Loucy (cell line): ENCODE data around the gene FAM53B.

Experiments
- H2AFZ ChIP-seq: fragments of 200-600 bp; sonication (generic); 2 replicates; pipeline ENCODE4 v1.6.0; 2016; ENCODE audit warnings: antibody characterized with exemption, mild to moderate bottlenecking, low read length, moderate library complexity
- H3F3A ChIP-seq: fragments of 200-600 bp; 2 replicates; pipeline ENCODE4 v1.6.0; 2016; ENCODE audit warnings: antibody characterized with exemption, low read depth, mild to moderate bottlenecking
- H3K27me3 ChIP-seq: fragments of 200-600 bp; sonication (generic); 2 replicates; pipeline ENCODE4 v1.6.1; 2014; ENCODE audit warnings: low read length, mild to moderate bottlenecking; ENCODE audit not compliant: insufficient read depth, poor library complexity, severe bottlenecking
- H3K36me3 ChIP-seq: fragments of 200-600 bp; sonication (generic); 2 replicates; pipeline ENCODE4 v1.6.1; 2016; ENCODE audit warnings: low read length; ENCODE audit not compliant: insufficient read depth
- H3K4me1 ChIP-seq: fragments of 200-600 bp; sonication (generic); 2 replicates; pipeline ENCODE4 v1.5.1; 2014; ENCODE audit warnings: low read length, mild to moderate bottlenecking; ENCODE audit not compliant: insufficient read depth, poor library complexity, severe bottlenecking
- H3K4me2 ChIP-seq: fragments of 200-600 bp; sonication (generic); 2 replicates; pipeline ENCODE4 v1.6.0; 2014; ENCODE audit warnings: antibody characterized with exemption, low read length, low read depth, mild to moderate bottlenecking; ENCODE audit not compliant: poor library complexity, severe bottlenecking
- H3K4me3 ChIP-seq: fragments of 200-600 bp; sonication (generic); 2 replicates; pipeline ENCODE4 v1.5.1; 2014; ENCODE audit warnings: low read length, mild to moderate bottlenecking, mixed read lengths; ENCODE audit not compliant: poor library complexity, severe bottlenecking
- H3K79me2 ChIP-seq: fragments of 200-600 bp; sonication (generic); 2 replicates; pipeline ENCODE4 v1.6.1; 2014; ENCODE audit warnings: low read length; ENCODE audit not compliant: insufficient read depth
- H3K9ac ChIP-seq: fragments of 200-600 bp; sonication (generic); 2 replicates; pipeline ENCODE4 v1.6.0; 2014; ENCODE audit warnings: mild to moderate bottlenecking, low read depth, low read length, moderate library complexity; ENCODE audit not compliant: poor library complexity, severe bottlenecking
- H3K9me2 ChIP-seq: fragments of 200-600 bp; sonication (generic); replicated peaks from 2 replicates; pipeline ENCODE4 v1.6.1; 2016; ENCODE audit warnings: low read depth, low read length, mixed read lengths
- H3K9me3 ChIP-seq: fragments of 200-600 bp; sonication (generic); 2 replicates; pipeline ENCODE4 v1.6.1; 2014; ENCODE audit warnings: mild to moderate bottlenecking, antibody characterized with exemption, low read length, low read depth; ENCODE audit not compliant: insufficient read depth
- H4K20me1 ChIP-seq: fragments of 200-600 bp; sonication (generic); 2 replicates; pipeline ENCODE4 v1.6.0; 2014; ENCODE audit warnings: antibody characterized with exemption, low read length, mild to moderate bottlenecking; ENCODE audit not compliant: insufficient read depth, poor library complexity, severe bottlenecking
- EZH2phosphoT487 ChIP-seq: fragments of 200-600 bp; IDR thresholded peaks from 2 replicates; pipeline ENCODE4 v1.6.1; 2018; ENCODE audit warnings: antibody characterized with exemption, mild to moderate bottlenecking, moderate library complexity, borderline replicate concordance
- TF ChIP-seq, protein P1 (sequence below): fragments of 200-600 bp; sonication (generic); conservative IDR thresholded peaks from 2 replicates; pipeline ENCODE4 v1.5.1; 2014; ENCODE audit warnings: mild to moderate bottlenecking, antibody characterized with exemption, low read length

FAM53B gene

DNA sequence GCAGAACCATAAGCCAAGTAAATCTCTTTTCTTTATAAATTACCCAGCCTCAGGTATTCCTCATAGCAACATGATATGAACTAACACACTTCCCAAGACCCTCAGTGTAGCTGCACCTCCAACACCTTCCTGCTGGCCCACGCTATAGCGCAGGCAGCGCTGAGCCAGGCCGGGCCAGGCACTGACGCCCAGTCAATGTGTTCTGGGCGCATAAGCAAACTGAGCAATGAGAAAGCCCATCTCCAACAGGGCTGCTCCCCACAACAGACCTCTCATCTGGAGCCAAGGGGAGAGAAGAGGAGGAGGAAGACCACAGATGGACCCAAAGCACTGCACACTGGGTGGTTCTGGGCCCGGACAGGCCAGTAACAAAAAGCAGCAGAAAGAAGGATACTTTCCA, 40.8 kb downstream of the FAM53B start:
- H3K79me2 ChIP-seq = peaks cover 51% of the 10 kb centered on the region; the same call in 1 of the 2 replicates
- peaks cover 54% of the 10 kb centered on the region; the same call in 1 of the 2 replicates for H3K36me3 ChIP-seq
- H3K4me3 ChIP-seq = no peak overlapping the region
- no peaks in the 10 kb centered on the region for H3K9me2 ChIP-seq
- H3K4me1 ChIP-seq = peaks cover 23% of the 10 kb centered on the region
- H3K4me2 ChIP-seq = no peak overlapping the region
- TF ChIP-seq, protein P1, sequence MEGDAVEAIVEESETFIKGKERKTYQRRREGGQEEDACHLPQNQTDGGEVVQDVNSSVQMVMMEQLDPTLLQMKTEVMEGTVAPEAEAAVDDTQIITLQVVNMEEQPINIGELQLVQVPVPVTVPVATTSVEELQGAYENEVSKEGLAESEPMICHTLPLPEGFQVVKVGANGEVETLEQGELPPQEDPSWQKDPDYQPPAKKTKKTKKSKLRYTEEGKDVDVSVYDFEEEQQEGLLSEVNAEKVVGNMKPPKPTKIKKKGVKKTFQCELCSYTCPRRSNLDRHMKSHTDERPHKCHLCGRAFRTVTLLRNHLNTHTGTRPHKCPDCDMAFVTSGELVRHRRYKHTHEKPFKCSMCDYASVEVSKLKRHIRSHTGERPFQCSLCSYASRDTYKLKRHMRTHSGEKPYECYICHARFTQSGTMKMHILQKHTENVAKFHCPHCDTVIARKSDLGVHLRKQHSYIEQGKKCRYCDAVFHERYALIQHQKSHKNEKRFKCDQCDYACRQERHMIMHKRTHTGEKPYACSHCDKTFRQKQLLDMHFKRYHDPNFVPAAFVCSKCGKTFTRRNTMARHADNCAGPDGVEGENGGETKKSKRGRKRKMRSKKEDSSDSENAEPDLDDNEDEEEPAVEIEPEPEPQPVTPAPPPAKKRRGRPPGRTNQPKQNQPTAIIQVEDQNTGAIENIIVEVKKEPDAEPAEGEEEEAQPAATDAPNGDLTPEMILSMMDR = no peak
- TF ChIP-seq EZH2phosphoT487 = no peak
- H3F3A ChIP-seq = no peaks in the 10 kb centered on the region
- H3K9ac ChIP-seq = no peak overlapping the region
- H3K9me3 ChIP-seq = no peaks in the 10 kb centered on the region
- H4K20me1 ChIP-seq = peaks cover 2% of the 10 kb centered on the region
- H3K27me3 ChIP-seq = no peaks in the 10 kb centered on the region
- no peak overlapping the region for H2AFZ ChIP-seq

DNA sequence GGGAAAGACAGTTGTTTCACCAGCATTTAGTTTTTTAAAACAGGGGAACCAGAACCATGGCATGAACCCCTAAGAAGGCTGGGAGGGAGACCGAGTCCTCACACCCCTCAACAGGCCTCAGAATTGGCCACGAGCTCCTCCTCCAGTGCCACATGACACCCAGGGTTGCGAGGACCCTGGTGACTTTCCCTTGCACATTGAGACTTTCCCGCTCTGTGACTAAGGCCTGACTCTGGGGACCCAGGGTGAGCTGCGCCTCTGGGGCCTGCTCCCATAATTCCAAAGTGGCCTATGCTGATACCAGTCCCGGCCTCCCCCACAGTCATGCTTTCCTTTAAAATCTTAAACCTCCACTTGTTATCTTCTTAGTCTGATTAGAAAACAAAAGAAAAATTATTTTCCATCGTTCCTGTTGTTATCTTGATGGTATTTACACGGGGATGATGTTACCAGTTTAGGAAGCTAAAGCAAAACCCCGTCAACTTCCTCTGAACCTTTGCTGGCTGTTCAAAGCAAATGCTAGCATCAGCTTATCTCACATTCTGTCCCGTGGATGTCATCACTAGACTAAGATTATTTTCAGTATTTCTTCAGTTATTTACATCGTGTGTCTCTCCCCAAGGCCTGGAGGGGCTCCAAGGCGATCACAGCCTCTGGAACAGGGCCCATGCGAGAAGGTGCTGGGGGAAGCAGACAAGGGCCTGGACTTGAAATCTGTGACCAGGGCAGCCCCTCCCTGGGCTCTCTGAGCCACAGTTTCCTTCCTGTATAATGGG, 42.1 kb downstream of the FAM53B start:
- Histone ChIP-seq H3K4me3 (no peak overlapping the region), H3F3A (no peaks in the 10 kb centered on the region), H3K27me3 (no peaks in the 10 kb centered on the region), H3K9ac (no peak overlapping the region), H3K9me3 (no peaks in the 10 kb centered on the region), H3K9me2 (no peaks in the 10 kb centered on the region), H2AFZ (no peak overlapping the region), H3K79me2 (peaks cover 47% of the 10 kb centered on the region; the same call in 1 of the 2 replicates), H3K4me1 (peaks cover 25% of the 10 kb centered on the region), H4K20me1 (peaks cover under 1% of the 10 kb centered on the region), H3K4me2 (no peak overlapping the region), H3K36me3 (peaks cover 57% of the 10 kb centered on the region; the same call in 1 of the 2 replicates)
- no peak for TF ChIP-seq EZH2phosphoT487
- TF ChIP-seq, protein P1 = no peak

DNA sequence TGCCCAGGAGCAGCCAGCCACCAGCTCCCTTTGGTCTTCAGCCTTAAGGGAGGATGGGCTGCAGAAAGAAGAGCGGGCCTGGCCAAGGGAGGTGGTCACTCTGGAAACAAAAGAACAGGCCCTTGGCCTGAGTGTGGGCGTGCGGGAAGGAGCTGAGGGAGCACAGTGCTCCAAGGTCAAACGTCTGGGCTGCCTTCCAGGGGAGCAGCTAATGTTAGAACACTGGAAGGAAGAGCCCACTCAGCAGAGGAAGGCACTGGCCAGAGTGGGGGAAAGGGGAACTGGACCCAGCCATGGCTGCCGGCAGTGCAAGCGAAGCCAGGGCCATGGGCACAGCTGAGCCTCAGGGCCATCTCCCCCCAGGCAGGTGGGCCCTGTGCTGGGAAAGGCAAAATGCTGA, 42.7 kb downstream of the FAM53B start:
- peaks cover 59% of the 10 kb centered on the region; the same call in 1 of the 2 replicates for H3K36me3 ChIP-seq
- no peaks in the 10 kb centered on the region for H3K9me2 ChIP-seq
- no peaks in the 10 kb centered on the region for H3K9me3 ChIP-seq
- no peaks in the 10 kb centered on the region for H3F3A ChIP-seq
- no peaks in the 10 kb centered on the region for H3K27me3 ChIP-seq
- H4K20me1 ChIP-seq = no peaks in the 10 kb centered on the region
- TF ChIP-seq EZH2phosphoT487 = no peak
- TF ChIP-seq, protein P1 = no peak
- no peak overlapping the region for H3K9ac ChIP-seq
- peaks cover 41% of the 10 kb centered on the region; the same call in 1 of the 2 replicates for H3K79me2 ChIP-seq
- H3K4me2 ChIP-seq = no peak overlapping the region
- no peak overlapping the region for H3K4me3 ChIP-seq
- H2AFZ ChIP-seq = no peak overlapping the region
- peaks cover 25% of the 10 kb centered on the region for H3K4me1 ChIP-seq
